Head of caudate nucleus (tissue), 42 donors: Measurements from ENCODE around the gene HSPB7.
"Not testable (repeated sequence)": the region's sequence is repeated elsewhere in the genome, so short reads cannot be mapped to it uniquely, and the experiment has no call there.

Experiments used
- DNase-seq, 42 donors: peaks; one replicate each; pipeline versions ENCODE4 v3.0.0 to v3.0.0-alpha.2; 2020 to 2021; ENCODE audit warnings: mixed read lengths in 7 of 42
- intact Hi-C: fragments of 100-400 bp; cut with DNase I; formaldehyde crosslinking; loops from one replicate; pipeline ENCODE4 v1.15.0; 2022

The HSPB7 gene

DNA sequence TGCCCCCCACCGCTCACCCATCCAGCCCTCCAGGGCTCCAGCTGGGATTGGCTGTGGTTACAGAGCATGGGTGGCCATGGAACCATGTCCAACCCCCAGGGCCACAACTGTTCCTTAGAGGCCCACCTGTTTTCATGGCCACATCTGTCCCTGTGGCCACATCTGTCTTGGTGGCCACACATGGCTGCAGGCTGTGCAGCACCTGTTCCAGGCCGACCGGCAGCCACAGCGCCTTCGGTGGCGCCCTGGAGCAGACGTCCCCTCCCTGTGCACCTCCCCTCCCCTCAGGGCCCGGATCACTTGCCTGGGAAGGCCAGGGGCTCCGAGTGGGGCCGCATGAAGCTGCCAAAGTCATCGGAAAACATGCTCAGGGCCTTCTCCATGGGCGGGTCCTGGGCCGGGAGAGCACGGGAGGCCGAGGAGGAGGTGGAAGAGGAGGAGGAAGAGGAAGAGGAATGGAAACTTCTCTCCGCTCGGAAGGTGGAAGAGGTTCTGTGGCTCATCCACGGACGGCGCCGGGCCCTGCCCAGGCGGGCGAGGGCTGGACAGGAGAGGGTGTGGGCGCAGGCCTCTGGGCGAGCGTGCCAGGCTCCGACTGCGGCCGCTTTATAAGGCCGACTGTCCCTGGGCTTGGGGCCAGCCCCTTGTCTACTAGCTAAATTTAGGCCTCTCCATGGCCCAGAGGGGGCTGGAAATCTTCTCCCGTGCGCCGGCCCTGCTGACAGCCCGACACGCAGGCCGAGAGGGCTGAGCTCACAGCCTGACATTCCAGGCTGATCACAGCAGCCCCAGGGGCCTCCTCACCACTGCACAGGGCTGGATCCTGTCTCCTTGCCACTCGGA lies at the start of gene HSPB7:
Gene HSPB7 (minus strand): TSS at position 583 of the 843 bp plus-strand sequence. CDS start 80 bp downstream, at position 503.
- DNase-seq: peak in 34 of 42 donors; percentile 16 to 65 (median 34)
- intact Hi-C loops: no loop called here

DNA sequence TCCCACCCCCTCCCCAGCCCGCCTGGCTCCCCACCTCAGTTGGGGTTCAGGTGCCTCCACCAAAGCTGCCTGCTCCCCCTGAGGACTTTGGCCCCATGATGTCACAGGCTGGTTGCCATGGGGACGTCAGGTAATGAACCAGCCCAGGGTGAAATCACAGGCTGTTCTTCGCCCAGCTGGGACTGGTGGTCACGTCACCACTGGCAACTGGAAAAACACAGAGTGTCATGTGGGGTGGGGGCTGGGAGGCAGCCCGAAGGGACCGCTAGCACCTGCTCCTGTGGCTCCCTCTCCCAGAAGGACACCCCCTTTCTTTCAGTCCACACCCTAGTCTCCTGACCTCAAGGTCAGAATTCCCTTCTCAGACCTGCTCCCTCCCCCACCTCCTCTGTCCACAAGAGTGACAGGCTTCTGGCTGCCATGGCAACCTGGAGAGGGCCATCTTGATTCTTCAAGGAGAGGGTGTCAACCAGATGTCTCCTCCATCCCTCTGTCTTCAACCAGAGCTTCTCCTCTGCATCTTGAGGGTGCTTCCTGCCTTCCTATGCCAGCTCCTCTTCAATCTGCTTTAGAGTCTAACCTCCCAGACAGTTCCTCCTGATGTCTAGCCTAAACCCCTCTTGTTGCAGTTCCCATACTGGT lies 49.4 kb upstream of the HSPB7 start:
- intact Hi-C loops: no loop called here
- DNase-seq: peak in 10 of 42 donors; percentile 23 to 70 (median 42)

DNA sequence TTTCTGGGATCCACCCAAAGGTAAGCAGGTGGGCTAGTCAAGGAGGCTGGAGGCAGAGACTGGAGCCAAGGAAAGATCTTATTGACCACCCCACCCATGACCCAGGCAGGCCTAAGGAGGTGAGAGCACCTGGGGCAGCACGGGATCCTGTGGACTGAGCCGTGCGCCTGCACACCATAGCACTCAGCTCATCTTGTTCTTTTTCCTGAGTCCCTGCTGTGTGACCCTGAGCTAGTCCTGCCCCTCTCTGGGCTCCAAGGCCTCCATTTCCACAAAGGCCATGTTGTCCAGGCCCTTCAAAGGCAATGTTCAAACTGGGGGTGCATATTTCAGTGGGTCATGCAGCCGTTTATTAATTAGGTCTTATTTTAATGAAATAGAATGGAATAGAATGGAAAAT lies 48.4 kb upstream of the HSPB7 start:
- intact Hi-C loops: no loop called here
- no peak for DNase-seq

DNA sequence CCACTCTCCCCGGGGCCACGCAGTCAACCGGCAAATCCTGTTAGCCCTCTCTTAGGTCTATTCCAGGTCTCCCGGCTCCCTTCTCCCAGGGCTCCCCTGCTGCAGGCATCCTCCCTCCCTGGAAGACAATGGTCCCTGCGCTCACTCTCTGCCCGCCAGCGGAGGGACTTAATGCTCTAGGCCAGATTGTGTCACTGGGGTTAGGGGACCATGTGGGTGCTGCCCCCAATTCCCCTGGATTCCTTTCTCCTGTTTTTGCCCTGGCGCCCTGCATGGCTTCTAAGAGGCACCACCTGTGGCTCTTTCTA lies 47.4 kb upstream of the HSPB7 start:
- intact Hi-C loops: no loop called here
- no peak for DNase-seq

DNA sequence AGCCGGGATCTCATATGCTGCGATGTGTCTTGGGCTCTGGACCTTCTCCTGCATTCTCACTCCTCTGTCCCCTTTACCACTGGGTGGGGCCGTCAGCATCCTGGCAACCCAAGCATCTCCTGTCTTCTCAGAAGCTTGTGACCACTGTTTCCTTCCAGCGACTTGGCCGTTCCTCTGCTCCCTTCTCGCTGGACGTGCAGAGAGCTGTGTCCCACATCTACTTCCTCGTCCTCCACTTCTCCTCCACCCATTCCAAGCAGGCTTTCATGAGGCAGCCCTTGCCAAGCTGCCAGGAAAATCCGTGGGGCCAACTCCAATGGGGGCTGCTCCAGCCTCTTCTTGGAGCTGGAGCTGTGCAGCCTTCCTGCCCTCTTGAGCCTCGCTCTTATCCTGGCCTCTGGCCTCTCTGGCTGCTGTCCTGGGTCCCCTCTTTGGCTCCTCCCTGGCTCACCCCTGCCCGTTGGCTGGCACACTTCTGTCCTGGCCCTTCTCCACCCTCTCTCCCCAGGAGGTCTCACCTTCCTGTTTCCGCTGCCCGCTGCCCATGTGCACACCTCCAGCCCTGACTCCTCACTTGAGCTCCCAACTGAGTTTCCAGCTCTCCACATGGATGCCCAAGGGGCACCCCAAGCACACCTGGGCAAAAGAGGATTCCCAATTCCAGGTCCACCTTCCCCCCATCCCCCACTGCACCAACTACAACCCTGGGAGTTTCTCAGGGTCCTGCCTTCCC lies 46.9 kb upstream of the HSPB7 start:
- intact Hi-C loops: no loop called here
- peak in 4 of 42 donors; percentile 17 to 46 (median 32) for DNase-seq

DNA sequence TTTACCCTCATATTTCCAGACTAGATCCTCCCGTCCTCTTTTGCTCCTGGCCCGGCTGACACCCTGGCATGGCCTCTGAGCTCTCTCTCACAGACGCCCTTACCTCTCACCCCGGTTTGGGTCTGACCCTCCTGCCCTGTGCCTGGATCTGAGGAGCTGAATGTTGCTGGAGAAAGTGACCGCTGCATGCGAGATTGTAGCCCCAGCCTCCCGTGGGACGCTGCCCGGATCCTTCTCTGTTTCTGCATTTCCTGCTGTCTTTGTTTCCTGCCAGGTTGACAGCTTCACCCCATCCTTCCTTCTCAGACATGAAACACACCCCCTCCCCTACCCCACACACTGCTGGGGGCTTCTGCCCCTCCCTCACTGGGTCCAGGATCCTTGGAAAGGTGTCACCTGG lies 46.1 kb upstream of the HSPB7 start:
- DNase-seq: no peak
- intact Hi-C loops: no loop called here

DNA sequence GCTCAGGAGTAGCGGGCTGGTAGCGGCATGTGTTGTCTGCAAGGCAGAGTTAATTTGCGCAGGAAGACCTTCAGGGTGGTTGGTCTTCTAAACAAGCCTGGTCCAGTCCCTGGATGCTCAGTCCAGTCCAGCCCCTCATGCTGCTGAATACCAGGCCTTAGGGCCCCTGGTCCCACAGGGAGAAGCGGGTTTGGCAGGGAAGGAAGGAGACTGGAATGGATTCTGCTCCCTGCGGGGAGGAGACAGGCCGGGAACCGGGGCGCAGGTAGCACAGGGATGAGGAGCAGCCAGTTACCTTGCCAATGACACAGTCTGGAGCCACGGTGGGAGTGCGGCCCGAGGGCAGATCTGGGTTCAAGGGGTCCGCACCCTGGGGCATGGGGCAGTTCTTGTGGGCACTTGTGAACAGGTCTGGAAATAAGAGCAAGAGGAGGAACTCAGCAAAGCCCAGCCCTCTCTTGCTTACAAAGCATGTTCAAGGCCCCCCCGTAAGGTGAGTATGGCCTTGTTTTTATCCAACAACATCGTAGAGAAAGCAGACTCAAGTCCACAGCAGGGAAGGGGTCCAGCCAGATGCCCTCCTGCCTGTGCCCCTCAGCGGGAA lies 45.5 kb upstream of the HSPB7 start:
- intact Hi-C loops: no loop called here
- DNase-seq: no peak

DNA sequence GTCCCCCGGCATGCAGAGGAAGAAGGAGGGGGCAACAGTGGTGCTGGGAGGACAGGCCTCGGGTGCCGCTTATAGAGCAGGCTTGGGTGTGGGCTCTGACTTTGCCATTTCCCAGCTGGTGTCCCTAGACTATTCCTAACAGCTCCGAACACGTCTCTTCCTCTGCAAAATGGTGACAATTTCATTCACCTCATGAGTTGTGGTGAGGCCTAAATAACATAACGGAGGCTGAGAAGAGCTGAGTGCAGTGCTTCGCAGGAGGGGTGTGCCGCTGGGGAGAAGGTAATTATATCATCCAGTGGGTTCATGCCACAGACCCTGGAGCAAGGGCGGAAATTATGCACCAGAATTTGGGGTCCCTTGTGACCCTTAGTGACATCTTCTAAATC lies 44.8 kb upstream of the HSPB7 start:
- DNase-seq, intact Hi-C loops: not testable (repeated sequence)

DNA sequence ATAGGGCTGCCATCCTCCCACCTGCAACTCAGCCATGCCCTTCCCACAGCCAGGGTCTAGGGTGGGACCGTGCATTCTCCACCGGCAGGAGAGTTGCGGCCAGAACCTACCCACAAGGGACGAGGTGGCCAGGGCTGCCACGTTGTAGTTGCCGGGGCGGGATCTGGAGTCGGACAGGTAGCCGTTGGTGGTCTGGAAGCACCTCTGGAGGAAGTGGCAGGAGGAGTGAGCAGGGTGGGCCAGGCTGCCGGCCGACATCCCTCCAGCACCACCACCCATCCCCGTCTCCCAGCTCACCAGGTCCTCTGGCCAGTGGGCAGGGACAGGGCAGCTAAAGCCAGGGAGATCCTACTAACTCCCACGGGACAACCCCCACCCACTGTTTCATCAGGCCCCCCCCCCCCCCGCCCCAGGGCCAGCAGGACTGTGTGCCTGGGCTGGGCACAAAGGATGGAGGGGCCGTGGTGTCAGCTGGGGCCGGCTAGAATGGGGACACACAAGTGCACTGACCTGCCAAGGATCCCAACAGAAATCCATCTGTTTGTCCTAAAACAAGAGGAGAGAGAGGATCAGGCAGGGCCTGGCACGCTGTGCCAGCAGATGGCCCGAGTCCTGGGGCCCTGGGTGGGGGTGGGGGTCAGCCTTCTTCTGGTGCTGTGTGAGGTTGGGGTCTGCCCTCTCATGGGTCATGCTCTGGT lies 44.3 kb upstream of the HSPB7 start:
- DNase-seq: peak in 3 of 42 donors; percentile 41 to 69 (median 68)
- intact Hi-C loops: not testable (repeated sequence)

DNA sequence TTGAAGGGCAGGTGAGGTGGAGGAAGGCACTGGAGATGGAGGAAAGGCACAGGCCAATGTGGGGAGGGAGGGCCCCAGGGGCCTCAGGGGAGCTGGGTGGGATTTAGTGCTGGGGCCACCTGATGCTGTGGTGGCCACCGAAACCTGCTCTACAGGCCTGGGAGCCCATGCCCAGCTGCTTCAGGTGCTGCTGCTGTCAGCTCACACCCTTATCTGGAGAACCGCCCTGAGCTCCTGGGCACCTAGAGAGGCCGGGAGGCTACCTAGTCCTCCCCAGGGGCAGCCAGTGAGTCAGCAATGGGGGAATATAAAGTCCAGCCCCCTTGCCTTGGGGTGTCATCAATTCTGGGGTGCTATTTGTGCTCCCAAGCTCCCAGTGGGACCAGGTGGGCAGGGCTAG lies 43.4 kb upstream of the HSPB7 start:
- DNase-seq: no peak
- intact Hi-C loops: no loop called here

DNA sequence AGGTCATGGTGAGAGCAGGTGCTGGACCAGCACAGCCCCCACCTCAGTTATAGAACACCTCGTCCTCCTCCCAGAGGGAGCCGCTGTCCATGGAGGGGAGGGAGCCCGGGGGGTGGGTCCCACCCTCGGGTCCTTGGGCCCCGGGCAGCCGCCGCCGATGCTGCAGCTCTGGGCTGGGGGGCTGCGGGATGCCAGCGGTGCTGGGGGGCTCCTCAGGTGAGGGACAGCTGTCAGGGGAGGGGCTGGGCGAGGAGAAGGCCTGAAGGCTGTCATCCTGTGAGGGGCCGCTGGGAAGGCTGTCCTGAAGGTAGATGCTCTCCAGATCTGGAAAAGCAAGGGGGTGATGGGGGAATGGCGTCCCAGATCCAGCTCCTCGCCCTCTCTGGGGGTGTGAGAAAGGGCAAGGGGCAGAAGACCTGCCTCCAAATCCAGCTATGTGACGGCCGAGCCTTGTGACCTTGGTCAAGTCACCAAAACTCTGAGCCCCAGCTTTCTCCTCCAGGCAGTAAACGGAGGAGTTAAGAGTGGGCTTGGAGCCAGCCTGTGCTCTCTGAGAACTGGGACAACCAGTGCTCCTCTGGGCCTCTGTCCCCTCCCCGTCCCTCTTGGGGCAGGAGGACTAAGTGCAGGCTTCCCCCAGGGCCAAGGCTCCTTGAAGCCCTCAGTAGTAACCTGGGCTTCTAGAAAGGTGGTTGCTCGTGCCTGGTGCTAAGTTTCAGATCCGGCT lies 40.7 kb upstream of the HSPB7 start:
- DNase-seq: not testable (repeated sequence)
- intact Hi-C loops: loop anchor here (10.0 kb wide), 1 partner anchor 264 kb away; no protein-coding TSS in a partner anchor

DNA sequence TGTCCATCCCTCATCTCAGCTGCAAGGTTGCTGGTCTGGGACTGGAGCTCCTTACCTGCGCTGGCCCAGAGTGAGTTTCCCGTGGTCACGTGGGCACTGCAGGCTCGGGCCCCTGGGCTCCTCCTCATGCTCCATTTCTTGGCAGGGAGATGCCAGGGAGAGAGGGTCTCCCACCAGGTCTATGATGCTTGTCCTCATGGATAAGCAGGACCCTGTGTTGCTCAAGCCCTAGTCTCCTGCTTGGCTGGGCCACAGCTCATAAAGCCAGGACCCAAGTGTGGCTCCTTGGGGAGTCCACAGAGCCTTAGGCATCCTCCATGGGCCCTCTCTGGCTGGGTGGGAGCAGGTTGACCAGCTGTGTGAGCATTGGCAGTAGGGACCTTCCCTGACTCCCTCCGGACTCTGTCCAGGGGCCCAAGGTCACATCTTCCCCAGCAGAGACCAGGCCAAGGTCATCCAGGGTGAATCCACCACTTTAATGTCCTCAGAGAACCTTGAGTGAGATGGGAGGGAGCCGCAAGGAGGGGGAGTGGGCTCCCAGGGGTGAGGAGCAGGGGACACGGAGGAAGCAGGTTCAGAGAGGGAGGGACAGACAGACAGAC lies 39.6 kb upstream of the HSPB7 start:
- intact Hi-C loops: loop anchor here (2.0 to 10.0 kb wide), 2 partner anchors 49 to 263 kb away; no protein-coding TSS in a partner anchor
- DNase-seq: not testable (repeated sequence)

DNA sequence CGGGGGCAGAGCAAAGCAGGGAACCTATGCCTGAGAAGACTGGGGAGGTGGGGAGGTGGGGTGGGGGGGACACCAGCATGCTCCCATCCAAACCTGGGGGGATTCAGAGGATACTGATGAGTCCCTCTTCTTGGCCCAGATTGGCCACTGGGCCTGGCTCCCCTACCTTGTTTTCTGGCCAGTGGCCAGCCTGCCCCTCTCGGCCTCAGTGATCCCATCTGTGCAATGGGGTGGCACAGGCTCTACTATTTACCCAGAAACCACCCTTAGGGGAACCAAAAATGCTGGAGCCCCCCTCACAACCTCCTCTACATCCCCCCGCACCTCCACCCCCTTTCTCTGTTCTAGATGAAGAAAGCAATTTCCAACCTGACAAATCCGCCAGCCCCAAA lies 38.7 kb upstream of the HSPB7 start:
- DNase-seq: not testable (repeated sequence)
- intact Hi-C loops: loop anchor here (2.0 to 10.0 kb wide), 2 partner anchors 48 to 262 kb away; no protein-coding TSS in a partner anchor

DNA sequence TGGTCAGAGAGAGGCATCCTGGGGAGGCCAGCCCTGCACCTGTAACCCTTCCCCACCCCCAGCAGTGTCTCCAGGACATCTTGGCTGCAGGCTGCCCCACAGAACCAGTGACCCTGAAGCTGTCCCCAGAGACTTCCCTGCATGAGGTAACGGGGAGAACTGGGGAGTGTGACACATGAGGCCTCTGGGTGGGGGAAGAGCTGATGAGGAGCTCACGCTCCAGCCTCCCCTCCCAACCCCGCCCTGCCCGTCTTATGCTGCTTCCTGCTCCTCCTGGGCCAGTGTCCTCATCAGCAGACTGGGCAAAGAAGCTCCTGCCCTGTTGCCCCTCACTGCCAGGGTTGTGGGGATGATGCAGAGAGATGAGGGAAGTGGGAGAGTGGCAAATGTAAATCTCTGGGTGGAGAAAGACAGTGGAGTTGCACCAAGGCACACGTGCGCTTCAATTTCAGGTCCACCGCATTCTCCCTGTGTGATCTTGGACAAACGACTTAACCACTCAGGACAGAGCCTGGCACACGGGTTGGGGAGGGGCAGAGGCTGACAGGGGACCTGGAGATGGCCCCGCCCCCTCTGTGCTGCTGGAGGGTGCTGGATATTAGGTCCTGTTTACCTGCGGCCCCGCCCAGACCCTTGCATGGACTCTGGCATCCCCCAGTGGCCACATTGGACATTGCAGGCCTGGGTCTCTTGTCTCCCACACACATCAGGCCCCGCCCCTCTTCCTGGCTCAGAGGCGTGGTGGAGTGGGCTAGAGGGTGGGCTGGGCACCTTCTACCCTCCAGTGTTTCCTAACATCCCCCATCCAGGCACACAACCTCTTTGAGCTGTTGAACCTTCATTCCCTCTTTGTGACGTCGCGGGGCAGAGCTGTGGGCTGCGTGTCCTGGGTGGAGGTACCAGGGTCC lies 38.0 kb upstream of the HSPB7 start:
- intact Hi-C loops: loop anchor here (2.0 to 10.0 kb wide), 2 partner anchors 47 to 261 kb away; no protein-coding TSS in a partner anchor
- DNase-seq: peak; percentile 61 to 91 (median 82)

DNA sequence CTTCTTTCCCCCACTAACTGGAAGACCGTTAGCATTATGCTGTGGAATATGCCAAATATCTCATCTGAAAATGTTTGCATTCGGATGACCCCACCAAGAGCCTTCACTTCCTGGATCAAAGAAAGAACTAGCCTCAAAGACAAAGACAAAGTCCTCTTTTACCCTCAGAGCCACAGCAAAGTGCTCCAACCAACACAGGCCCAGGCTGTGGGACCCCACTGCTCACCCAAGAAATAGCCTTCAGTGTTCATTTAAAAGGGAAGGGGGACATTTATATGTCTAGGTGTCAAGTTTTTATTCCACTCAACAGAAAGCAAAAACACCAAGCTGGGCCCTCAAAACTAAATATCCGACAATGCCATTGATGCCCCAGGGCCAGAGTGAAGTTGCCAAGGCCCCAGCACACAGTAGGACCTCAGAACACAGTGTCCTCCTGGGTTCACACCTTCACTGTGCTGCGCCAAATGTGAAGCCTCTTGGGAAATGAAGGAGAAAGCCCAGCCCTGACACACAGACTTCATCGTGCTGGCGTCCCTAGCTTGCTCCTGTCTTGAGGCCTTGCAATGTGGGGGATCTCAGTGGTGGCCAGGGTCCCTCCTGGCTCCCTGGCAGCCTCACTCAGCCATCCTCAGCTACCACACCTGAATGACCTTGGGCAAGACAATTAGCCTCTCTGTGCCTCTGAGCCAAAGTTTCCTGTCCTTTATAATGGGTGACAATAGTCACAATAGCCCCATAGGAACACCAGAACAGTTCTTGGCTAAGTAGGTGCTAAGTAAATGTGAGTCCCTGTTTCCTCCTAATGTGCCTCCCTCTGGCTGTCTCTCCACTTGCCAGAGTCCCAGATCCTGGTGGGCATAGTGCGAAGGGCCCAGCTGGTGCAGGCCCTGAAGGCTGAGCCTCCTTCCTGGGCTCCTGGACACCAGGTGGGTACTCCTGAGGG lies 37.0 kb upstream of the HSPB7 start:
- no peak for DNase-seq
- intact Hi-C loops: loop anchor here (10.0 kb wide), 1 partner anchor 260 kb away; no protein-coding TSS in a partner anchor
